ACC112 (cell line): ENCODE data around the gene BEST2.

Source experiments
- H2AFZ ChIP-seq: fragments of 200-600 bp; sonication (generic); one replicate; pipeline ENCODE4 v1.6.0; 2017; ENCODE audit warnings: antibody characterized with exemption, low read length; ENCODE audit not compliant: unreplicated experiment
- H3K27ac ChIP-seq: fragments of 200-600 bp; sonication (generic); 2 replicates; pipeline ENCODE4 v1.5.1; 2014; ENCODE audit warnings: low read depth, mild to moderate bottlenecking, antibody characterized with exemption, low read length, moderate library complexity
- H3K27me3 ChIP-seq: fragments of 200-600 bp; sonication (generic); 2 replicates; pipeline ENCODE4 v1.6.1; 2014; ENCODE audit warnings: mild to moderate bottlenecking, antibody characterized with exemption, low read length, moderate library complexity, mixed read lengths; ENCODE audit not compliant: insufficient read depth
- H3K36me3 ChIP-seq: fragments of 200-600 bp; sonication (generic); 2 replicates; pipeline ENCODE4 v1.6.1; 2016; ENCODE audit warnings: mild to moderate bottlenecking, antibody characterized with exemption, low read length, moderate library complexity, mixed read lengths; ENCODE audit not compliant: insufficient read depth
- H3K4me1 ChIP-seq: fragments of 200-600 bp; sonication (generic); one replicate; pipeline ENCODE4 v1.6.1; 2016; ENCODE audit warnings: low read length, mixed read lengths; ENCODE audit not compliant: insufficient read depth, unreplicated experiment, control insufficient read depth
- H3K4me3 ChIP-seq: fragments of 200-600 bp; sonication (generic); 2 replicates; pipeline ENCODE4 v1.5.1; 2014; ENCODE audit warnings: mild to moderate bottlenecking, low read depth, low read length
- H3K79me2 ChIP-seq: fragments of 200-600 bp; sonication (generic); one replicate; pipeline ENCODE4 v1.6.0; 2016; ENCODE audit warnings: low read length; ENCODE audit not compliant: control insufficient read depth, unreplicated experiment, insufficient read depth

Gene BEST2

DNA sequence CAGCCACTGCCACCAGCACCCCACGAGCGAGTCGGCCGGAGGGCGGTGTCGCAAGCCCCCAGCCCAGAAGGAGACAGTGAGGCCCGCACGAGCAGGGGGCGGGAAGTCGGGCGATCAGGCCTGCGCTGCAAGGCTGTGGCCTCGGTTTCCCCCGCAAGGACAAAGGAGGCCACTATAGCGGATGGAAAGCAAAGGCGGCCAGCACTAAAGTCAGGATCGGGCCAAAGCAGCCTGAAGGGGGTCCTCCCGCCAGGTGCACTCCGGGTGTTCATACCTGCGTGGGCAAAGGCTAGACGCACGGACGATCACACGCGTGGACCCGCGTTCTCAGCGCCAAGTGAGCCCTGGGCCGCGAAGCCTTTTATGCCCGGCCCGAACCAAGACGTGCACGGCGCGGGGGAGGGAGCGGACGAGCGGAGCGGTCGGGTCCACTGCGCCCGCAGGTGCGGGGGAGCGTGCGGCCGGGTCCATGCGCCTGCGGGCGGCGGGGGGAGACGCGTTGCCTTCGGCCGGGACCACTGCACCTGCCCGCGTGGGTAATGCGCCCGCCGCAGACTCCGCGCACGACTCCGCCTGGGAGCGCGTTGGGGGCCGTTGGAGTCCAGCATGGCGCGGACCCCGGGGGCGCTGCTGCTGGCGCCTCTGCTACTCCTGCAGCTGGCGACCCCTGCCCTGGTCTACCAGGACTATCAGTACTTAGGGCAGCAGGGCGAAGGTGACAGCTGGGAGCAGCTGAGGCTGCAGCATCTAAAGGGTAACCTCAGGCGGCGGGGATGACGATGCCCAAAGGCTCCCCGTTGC lies 50.1 kb downstream of the BEST2 start, which contains the start of the genes PRDX2 and THSD8:
TSS of gene PRDX2 (minus strand) at position 335 of the 801 bp plus-strand sequence. CDS start 539 bp downstream, outside the sequence.
TSS of gene THSD8 (plus strand) at position 604 of the 801 bp plus-strand sequence. CDS start at position 607, 3 bp downstream.
- H3K27ac ChIP-seq = no peak within 1 kb of the TSS
- no peaks in the 10 kb centered on the region for H3K36me3 ChIP-seq
- peak within 1 kb of the TSS; percentile 98 for H3K4me3 ChIP-seq
- H3K4me1 ChIP-seq = peaks cover 5% of the 10 kb centered on the region
- peaks cover 14% of the 10 kb centered on the region for H3K79me2 ChIP-seq
- peak within 1 kb of the TSS; percentile 87 for H2AFZ ChIP-seq
- no peaks in the 10 kb centered on the region for H3K27me3 ChIP-seq

DNA sequence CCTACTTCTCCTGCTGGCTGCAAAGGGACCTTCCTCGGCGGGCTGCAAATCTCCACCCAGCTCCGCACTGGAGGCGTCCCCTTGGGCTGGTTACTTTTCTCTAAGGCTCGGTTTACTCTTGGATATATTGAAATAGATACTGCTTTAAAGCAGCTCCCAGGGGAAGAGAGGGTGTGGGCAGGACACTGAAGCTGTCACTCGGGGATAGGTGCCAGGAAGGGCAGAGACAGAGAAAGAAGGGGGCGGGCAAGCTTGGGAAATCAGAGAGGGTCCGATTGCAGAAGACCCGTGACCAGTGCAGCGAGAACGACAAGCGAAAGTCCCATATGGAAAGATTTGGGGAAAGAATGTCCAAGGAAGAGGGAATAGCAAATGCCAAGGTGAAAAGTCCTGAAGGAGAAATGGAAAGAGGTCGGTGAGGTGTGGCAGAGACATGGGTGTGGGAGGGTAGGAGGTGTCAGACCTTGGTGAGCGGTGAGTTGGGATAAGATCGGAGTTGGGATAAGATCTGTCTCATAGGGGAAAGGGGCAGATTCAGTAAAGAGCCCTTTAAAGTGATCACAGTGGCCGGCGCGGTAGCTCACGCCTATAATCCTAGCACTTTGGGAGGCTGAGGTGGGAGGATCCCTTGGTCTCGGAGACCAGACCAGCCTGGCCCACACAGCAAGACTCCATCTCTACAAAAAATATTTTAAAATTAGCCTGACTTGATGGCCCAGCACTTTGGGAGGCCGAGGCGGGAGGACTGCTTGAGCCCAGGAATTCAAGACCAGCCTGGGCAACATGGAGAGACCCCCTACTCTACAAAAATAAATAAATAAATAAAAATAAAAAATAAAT lies 50.9 kb downstream of the BEST2 start:
- Histone ChIP-seq H3K4me3 (peak overlapping the region; percentile 98), H3K4me1 (peaks cover 7% of the 10 kb centered on the region), H2AFZ (peak overlapping the region; percentile 87), H3K36me3 (no peaks in the 10 kb centered on the region), H3K27me3 (no peaks in the 10 kb centered on the region), H3K27ac (no peak overlapping the region), H3K79me2 (peaks cover 19% of the 10 kb centered on the region)

DNA sequence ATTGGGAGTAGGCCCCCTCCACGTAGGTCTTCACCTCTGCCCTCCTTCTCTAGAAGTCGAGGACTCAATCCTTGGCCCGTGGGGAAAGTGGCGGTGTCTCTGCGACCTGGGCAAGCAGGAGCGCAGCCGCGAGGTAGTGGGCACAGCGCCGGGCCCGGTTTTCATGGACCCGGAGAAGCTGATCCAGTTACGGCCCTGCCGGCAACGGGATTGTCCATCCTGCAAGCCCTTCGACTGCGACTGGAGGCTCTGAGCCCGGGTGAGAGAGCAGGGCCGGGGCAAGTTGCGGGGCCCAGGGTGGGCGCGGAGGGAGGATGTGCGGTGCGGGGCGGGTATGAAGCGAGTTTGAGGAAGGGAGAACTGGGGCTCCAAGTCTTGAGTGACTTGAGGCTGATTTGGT lies 52.5 kb downstream of the BEST2 start:
- H2AFZ ChIP-seq = no peak overlapping the region
- H3K4me1 ChIP-seq = peaks cover 7% of the 10 kb centered on the region
- H3K27ac ChIP-seq = no peak overlapping the region
- H3K4me3 ChIP-seq = no peak overlapping the region
- no peaks in the 10 kb centered on the region for H3K36me3 ChIP-seq
- H3K27me3 ChIP-seq = no peaks in the 10 kb centered on the region
- H3K79me2 ChIP-seq = peaks cover 19% of the 10 kb centered on the region

DNA sequence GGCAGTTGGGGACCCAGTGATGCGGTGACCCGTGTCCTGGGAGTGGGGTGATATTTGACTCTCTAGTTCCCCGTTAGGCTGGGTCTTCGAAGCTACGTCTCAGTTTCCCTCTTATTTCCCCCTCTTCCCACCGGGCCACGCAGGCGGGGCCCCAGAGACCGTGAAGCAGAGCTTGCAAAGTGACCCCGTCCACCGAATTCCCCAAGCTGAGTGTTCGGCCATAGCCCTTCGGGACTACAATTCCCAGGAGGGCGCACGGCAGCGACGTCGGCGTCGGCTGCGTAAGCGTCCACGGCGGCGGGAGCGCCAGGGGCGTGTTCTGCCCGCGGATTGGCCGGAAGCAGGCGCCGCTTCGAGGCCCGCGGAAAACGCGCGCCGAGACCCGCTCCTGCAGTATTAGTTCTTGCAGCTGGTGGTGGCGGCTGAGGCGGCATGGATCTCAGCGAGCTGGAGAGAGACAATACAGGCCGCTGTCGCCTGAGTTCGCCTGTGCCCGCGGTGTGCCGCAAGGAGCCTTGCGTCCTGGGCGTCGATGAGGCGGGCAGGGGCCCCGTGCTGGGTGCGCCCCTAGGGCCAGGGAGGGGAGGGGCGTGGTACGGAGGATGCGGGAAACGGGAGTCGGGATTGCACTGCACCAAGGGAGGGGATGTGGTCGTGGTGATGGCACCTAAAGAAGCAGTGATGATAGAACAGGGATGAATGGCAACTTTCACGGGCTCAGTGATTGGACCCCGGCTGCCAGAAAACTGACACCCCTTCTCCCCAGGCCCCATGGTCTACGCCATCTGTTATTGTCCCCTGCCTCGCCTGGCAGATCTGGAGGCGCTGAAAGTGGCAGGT lies 54.9 kb downstream of the BEST2 start, which contains the start of gene RNASEH2A:
TSS of gene RNASEH2A (plus strand) at position 343 of the 840 bp plus-strand sequence. CDS start at position 433, 90 bp downstream.
- H3K4me3 ChIP-seq = peak within 1 kb of the TSS; percentile 98
- peaks cover 7% of the 10 kb centered on the region for H3K79me2 ChIP-seq
- H3K36me3 ChIP-seq = no peaks in the 10 kb centered on the region
- H3K27me3 ChIP-seq = no peaks in the 10 kb centered on the region
- H2AFZ ChIP-seq = peak within 1 kb of the TSS; percentile 97
- no peak within 1 kb of the TSS for H3K27ac ChIP-seq
- peaks cover 2% of the 10 kb centered on the region for H3K4me1 ChIP-seq
